ENCODE data around the gene NR5A2. TPM values are rescaled to one million over a fixed set of nuclear protein-coding genes. Genes with fewer than 3 reads are reported as not detected.

Gene NR5A2
- polyA plus RNA-seq, 3 donors, result 0.03 to 0.31 TPM; not detected in 1

DNA sequence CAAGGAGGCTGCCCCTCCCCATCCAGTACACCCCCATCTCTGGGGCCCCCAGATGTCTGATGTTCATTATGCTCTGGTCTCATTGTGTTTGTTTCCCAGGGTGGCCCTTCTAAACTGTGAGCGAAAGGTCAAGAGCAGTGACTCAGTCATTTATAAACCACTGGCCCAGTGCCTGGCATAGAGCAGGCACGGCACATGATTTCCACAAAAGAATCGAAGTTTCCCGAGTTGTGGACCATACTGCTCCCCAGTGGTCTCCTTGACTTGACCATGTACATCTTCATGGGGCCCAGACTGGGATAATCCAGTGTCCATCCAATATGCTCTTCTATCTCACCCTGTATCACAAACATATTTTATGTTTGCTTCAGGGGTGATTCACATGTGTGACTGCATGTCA lies 153.3 kb downstream of the NR5A2 start:
- Mint-ChIP-seq H3K36me3 (peaks cover 0 to 2% of the 10 kb centered on the region in 2 donors), H3K27me3 (ENCODE audit: low read depth in 3 of 3) (peaks cover 0 to 2% (median 0%) of the 10 kb centered on the region in 3 donors), H3K4me3 (no peak overlapping the region), H3K9me3 (peaks cover 0 to 2% (median 0%) of the 10 kb centered on the region in 7 donors), H3K27ac (no peak overlapping the region), H3K4me1 (peaks cover 35% of the 10 kb centered on the region)
- intact Hi-C loops (cut with micrococcal nuclease), result no loop called here
- Histone ChIP-seq H3K4me2 (replicated peaks; ENCODE audit: extremely low read depth, low read length, poor library complexity, severe bottlenecking) (no peak overlapping the region), H3K9me3 (replicated peaks in 1 of 2; ENCODE audit: control insufficient read depth in 1 of 2, insufficient read depth in 1 of 2, low read length in 2 of 2) (no peaks in the 10 kb centered on the region), H3K27ac (ENCODE audit: low read depth in 1 of 2, low read length in 2 of 2) (no peak overlapping the region), H3K79me2 (ENCODE audit: insufficient read depth, low read length) (no peaks in the 10 kb centered on the region), H3K9ac (ENCODE audit: insufficient read depth, low read length, poor library complexity, severe bottlenecking) (no peak overlapping the region), H3K4me1 (ENCODE audit: control insufficient read depth in 1 of 2, insufficient read depth in 2 of 2, low read length in 2 of 2) (peaks cover 28% of the 10 kb centered on the region in 2 donors), H3K4me3 (replicated peaks in 1 of 3; ENCODE audit: low read depth in 2 of 3, low read length in 3 of 3) (no peak overlapping the region), H3K27me3 (ENCODE audit: control insufficient read depth in 2 of 2, insufficient read depth in 2 of 2, low read length in 2 of 2) (no peaks in the 10 kb centered on the region), H3K36me3 (replicated peaks in 1 of 2; ENCODE audit: control insufficient read depth in 1 of 2, insufficient read depth in 2 of 2, low read length in 2 of 2) (no peaks in the 10 kb centered on the region), H4K20me1 (ENCODE audit: insufficient read depth, low read length) (no peaks in the 10 kb centered on the region), H2AFZ (ENCODE audit: insufficient read depth, low read depth, low read length, poor library complexity, severe bottlenecking) (no peak overlapping the region)
- 84% methylated on average over 4 of the region's 4 CpGs for WGBS (ENCODE audit: insufficient coverage)
- TF ChIP-seq, protein P1, sequence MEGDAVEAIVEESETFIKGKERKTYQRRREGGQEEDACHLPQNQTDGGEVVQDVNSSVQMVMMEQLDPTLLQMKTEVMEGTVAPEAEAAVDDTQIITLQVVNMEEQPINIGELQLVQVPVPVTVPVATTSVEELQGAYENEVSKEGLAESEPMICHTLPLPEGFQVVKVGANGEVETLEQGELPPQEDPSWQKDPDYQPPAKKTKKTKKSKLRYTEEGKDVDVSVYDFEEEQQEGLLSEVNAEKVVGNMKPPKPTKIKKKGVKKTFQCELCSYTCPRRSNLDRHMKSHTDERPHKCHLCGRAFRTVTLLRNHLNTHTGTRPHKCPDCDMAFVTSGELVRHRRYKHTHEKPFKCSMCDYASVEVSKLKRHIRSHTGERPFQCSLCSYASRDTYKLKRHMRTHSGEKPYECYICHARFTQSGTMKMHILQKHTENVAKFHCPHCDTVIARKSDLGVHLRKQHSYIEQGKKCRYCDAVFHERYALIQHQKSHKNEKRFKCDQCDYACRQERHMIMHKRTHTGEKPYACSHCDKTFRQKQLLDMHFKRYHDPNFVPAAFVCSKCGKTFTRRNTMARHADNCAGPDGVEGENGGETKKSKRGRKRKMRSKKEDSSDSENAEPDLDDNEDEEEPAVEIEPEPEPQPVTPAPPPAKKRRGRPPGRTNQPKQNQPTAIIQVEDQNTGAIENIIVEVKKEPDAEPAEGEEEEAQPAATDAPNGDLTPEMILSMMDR (IDR thresholded peaks at IDR 0.05), result no peak
- no peak for DNase-seq

DNA sequence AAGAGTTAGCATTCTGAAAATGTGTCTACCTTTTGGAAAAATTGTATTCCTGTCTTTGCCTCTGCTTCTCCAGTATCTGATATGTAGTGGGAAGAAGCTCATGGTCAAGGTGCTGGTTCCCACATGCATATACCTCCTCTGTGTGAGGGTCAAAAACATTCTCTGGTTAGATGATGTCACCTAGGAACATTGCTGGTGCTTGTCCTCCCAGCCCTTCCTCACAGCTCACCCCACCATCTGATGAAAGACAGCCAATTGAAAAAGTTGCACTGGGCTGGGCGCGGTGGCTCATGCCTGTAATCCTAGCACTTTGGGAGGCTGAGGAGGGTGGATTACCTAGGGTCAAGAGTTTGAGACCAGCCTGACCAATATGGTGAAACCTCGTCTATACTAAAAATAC lies 154.4 kb downstream of the NR5A2 start:
- Mint-ChIP-seq H3K27ac (no peak overlapping the region), H3K4me3 (no peak overlapping the region), H3K4me1 (peaks cover 41% of the 10 kb centered on the region), H3K27me3 (ENCODE audit: low read depth in 3 of 3) (peaks cover 2% of the 10 kb centered on the region in 3 donors), H3K36me3 (peaks cover 0 to 2% of the 10 kb centered on the region in 2 donors), H3K9me3 (peaks cover 0 to 4% (median 0%) of the 10 kb centered on the region in 7 donors)
- WGBS (ENCODE audit: insufficient coverage), result no CpG with 5 or more reads among the region's 3 CpGs
- H3K27me3 ChIP-seq (ENCODE audit: control insufficient read depth in 2 of 2, insufficient read depth in 2 of 2, low read length in 2 of 2), result no peaks in the 10 kb centered on the region
- no peak for DNase-seq
- H3K27ac ChIP-seq (ENCODE audit: low read depth in 1 of 2, low read length in 2 of 2), result no peak overlapping the region
- no peak overlapping the region for H3K9ac ChIP-seq (ENCODE audit: insufficient read depth, low read length, poor library complexity, severe bottlenecking)
- TF ChIP-seq, protein P1 (IDR thresholded peaks at IDR 0.05), result no peak
- H3K9me3 ChIP-seq (replicated peaks in 1 of 2; ENCODE audit: control insufficient read depth in 1 of 2, insufficient read depth in 1 of 2, low read length in 2 of 2), result no peaks in the 10 kb centered on the region
- H3K4me1 ChIP-seq (ENCODE audit: control insufficient read depth in 1 of 2, insufficient read depth in 2 of 2, low read length in 2 of 2), result peaks cover 28% of the 10 kb centered on the region in 2 donors
- intact Hi-C loops (cut with micrococcal nuclease), result no loop called here
- no peak overlapping the region for H3K4me2 ChIP-seq (replicated peaks; ENCODE audit: extremely low read depth, low read length, poor library complexity, severe bottlenecking)
- no peaks in the 10 kb centered on the region for H3K36me3 ChIP-seq (replicated peaks in 1 of 2; ENCODE audit: control insufficient read depth in 1 of 2, insufficient read depth in 2 of 2, low read length in 2 of 2)
- no peaks in the 10 kb centered on the region for H4K20me1 ChIP-seq (ENCODE audit: insufficient read depth, low read length)
- no peaks in the 10 kb centered on the region for H3K79me2 ChIP-seq (ENCODE audit: insufficient read depth, low read length)
- no peak overlapping the region for H3K4me3 ChIP-seq (replicated peaks in 1 of 3; ENCODE audit: low read depth in 2 of 3, low read length in 3 of 3)
- no peak overlapping the region for H2AFZ ChIP-seq (ENCODE audit: insufficient read depth, low read depth, low read length, poor library complexity, severe bottlenecking)
